Lung (tissue), 12 donors: ENCODE measurements around the gene LGALS12. TPM values are rescaled to one million over a fixed set of nuclear protein-coding genes. Genes with fewer than 3 reads are reported as not detected.

Source experiments
- ATAC-seq: fragments of 200-7000 bp; cut with Tn5 transposase; one replicate; pipeline ENCODE4 v1.9.1; 2020; ENCODE audit warnings: moderate number of reproducible peaks; ENCODE audit not compliant: insufficient read depth, low FRiP score
- DNase-seq, 3 donors: peaks; one replicate each; pipeline ENCODE4 v3.0.0-alpha.2; 2013 to 2017
- H3K27ac ChIP-seq, 2 donors: one replicate each; pipeline ENCODE4 v1.5.1; 2013; ENCODE audit warnings: mild to moderate bottlenecking in 2 of 2, moderate library complexity in 2 of 2, control low read depth in 1 of 2, inconsistent platforms in 1 of 2, low read depth in 1 of 2, low read length in 1 of 2
- H3K27me3 ChIP-seq, 3 donors: one replicate each; pipeline ENCODE4 v1.5.1; 2013; ENCODE audit warnings: low read length in 2 of 3; ENCODE audit not compliant: control insufficient read depth in 3 of 3, insufficient read depth in 3 of 3
- H3K36me3 ChIP-seq, 4 donors: one replicate each; pipeline ENCODE4 v1.5.1; 2013; ENCODE audit warnings: low read length in 4 of 4, mild to moderate bottlenecking in 1 of 4, moderate library complexity in 1 of 4; ENCODE audit not compliant: control insufficient read depth in 4 of 4, insufficient read depth in 4 of 4
- H3K4me1 ChIP-seq, 5 donors: one replicate each; pipeline ENCODE4 v1.5.1; 2013; ENCODE audit warnings: low read length in 5 of 5, mild to moderate bottlenecking in 2 of 5, moderate library complexity in 1 of 5; ENCODE audit not compliant: control insufficient read depth in 5 of 5, insufficient read depth in 5 of 5
- H3K4me3 ChIP-seq: one replicate; pipeline ENCODE4 v1.5.1; 2013; ENCODE audit warnings: mild to moderate bottlenecking, control low read depth, moderate library complexity
- H3K9ac ChIP-seq, 2 donors: one replicate each; pipeline ENCODE4 v1.5.1; 2013; ENCODE audit warnings: low read length in 2 of 2, control low read depth in 1 of 2; ENCODE audit not compliant: insufficient read depth in 1 of 2
- H3K9me3 ChIP-seq, 4 donors: one replicate each; pipeline ENCODE4 v1.5.1; 2013; ENCODE audit warnings: low read length in 3 of 4, mild to moderate bottlenecking in 1 of 4, moderate library complexity in 1 of 4; ENCODE audit not compliant: control insufficient read depth in 4 of 4, insufficient read depth in 3 of 4
- WGBS, 2 donors: extraction: QIAGEN DNeasy Blood & Tissue Kit; methylation state at CpG; one replicate each; pipeline ENCODE4 v1.1.7; 2013; 5-methylcytosine and 5-hydroxymethylcytosine counted together
- polyA plus RNA-seq, 2 donors: library from polyadenylated mRNA; stranded (reverse); fragments of 200-250 nt; gene quantifications; one replicate each; pipeline ENCODE4 v1.2.1, GENCODE V29; 2013
- total RNA-seq, 2 donors: library from RNA; depleted of rRNA in 1 of 2; stranded (reverse); fragments of >200 nt in 1 of 2; gene quantifications; one replicate each; pipeline ENCODE4 v1.2.1, GENCODE V29; 2014 to 2021
- TF ChIP-seq, protein P1 (sequence below): IDR thresholded peaks from 2 replicates; pipeline ENCODE4 v1.5.1; 2012; ENCODE audit warnings: mild to moderate bottlenecking; ENCODE audit errors: control extremely low read depth, extremely low read depth
- donor health status: control.
- donor health status: control.
- donor health status: Bipolar disorder and iron deficiency.
- donor health status: healthy.
- donor health status: DM: yes; HTN: yes; CAD: no.

Gene LGALS12
- total and polyA plus RNA-seq, 4 donors = 0.43 to 1.3 (median 0.87) TPM

- Histone ChIP-seq H3K36me3 (no peaks in the 10 kb centered on the region), H3K27ac (no peak overlapping the region), H3K27me3 (no peaks in the 10 kb centered on the region), H3K9me3 (peaks cover 0 to 4% (median 2%) of the 10 kb centered on the region in 4 donors), H3K4me3 (no peak overlapping the region), H3K4me1 (peaks cover 0 to 4% (median 0%) of the 10 kb centered on the region in 5 donors), H3K9ac (no peak overlapping the region)
- ATAC-seq = no peak
- TF ChIP-seq, protein P1, sequence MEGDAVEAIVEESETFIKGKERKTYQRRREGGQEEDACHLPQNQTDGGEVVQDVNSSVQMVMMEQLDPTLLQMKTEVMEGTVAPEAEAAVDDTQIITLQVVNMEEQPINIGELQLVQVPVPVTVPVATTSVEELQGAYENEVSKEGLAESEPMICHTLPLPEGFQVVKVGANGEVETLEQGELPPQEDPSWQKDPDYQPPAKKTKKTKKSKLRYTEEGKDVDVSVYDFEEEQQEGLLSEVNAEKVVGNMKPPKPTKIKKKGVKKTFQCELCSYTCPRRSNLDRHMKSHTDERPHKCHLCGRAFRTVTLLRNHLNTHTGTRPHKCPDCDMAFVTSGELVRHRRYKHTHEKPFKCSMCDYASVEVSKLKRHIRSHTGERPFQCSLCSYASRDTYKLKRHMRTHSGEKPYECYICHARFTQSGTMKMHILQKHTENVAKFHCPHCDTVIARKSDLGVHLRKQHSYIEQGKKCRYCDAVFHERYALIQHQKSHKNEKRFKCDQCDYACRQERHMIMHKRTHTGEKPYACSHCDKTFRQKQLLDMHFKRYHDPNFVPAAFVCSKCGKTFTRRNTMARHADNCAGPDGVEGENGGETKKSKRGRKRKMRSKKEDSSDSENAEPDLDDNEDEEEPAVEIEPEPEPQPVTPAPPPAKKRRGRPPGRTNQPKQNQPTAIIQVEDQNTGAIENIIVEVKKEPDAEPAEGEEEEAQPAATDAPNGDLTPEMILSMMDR = no peak
- WGBS, 2 donors = 95 to 98% methylated on average over 4 of the region's 4 CpGs
- no peak for DNase-seq
Observed at GRCh38 chr11:63499874-63500273, 6.0 kb upstream of the LGALS12 start.

DNA sequence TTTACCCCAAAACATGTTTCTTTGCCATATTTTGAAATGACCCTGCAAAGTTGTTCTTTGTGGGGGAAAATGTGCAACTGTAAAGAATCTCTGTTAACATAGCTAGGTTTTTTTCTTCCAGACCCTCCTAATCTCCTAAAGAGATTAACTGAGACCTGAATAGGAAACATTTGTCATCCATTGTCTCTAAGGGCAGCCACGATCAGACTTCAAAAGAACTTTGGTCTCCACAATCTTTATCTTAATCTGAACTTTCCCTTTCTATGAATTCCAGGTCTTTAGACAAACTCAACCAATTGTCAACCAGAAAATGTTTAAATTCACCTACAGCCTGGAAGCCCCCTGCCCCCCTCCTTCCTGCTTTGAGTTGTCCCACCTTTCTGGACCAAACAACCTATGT is 4.6 kb upstream of the LGALS12 start:
- Histone ChIP-seq H3K9ac (no peak overlapping the region), H3K9me3 (peaks cover 0 to 4% (median 2%) of the 10 kb centered on the region in 4 donors), H3K36me3 (no peaks in the 10 kb centered on the region), H3K4me1 (peaks cover 0 to 5% (median 0%) of the 10 kb centered on the region in 5 donors), H3K27ac (no peak overlapping the region), H3K4me3 (no peak overlapping the region), H3K27me3 (no peaks in the 10 kb centered on the region)
- 51 to 73% methylated on average over 1 of the region's 1 CpG for WGBS, 2 donors
- ATAC-seq (no peak), DNase-seq (no peak)
- TF ChIP-seq, protein P1 = no peak

- Histone ChIP-seq H3K4me3 (no peak overlapping the region), H3K9me3 (peaks cover 0 to 4% (median 2%) of the 10 kb centered on the region in 4 donors), H3K27me3 (no peaks in the 10 kb centered on the region), H3K4me1 (peaks cover 0 to 5% (median 0%) of the 10 kb centered on the region in 5 donors), H3K9ac (no peak overlapping the region), H3K27ac (no peak overlapping the region), H3K36me3 (no peaks in the 10 kb centered on the region)
- TF ChIP-seq, protein P1 = no peak
- ATAC-seq (no peak), DNase-seq (no peak)
- WGBS, 2 donors = 40 to 59% methylated on average over 2 of the region's 2 CpGs
Observed at GRCh38 chr11:63502252-63502820, 3.5 kb upstream of the LGALS12 start.

GRCh38 chr11:63503492-63503891 is 2.4 kb upstream of the LGALS12 start:
- peaks cover 0 to 4% (median 2%) of the 10 kb centered on the region in 4 donors for H3K9me3 ChIP-seq
- no peaks in the 10 kb centered on the region for H3K36me3 ChIP-seq
- no peaks in the 10 kb centered on the region for H3K27me3 ChIP-seq
- H3K9ac ChIP-seq = no peak overlapping the region
- ATAC-seq = no peak
- no peak overlapping the region for H3K4me3 ChIP-seq
- no peak for DNase-seq
- TF ChIP-seq, protein P1 = no peak
- peaks cover 0 to 5% (median 0%) of the 10 kb centered on the region in 5 donors for H3K4me1 ChIP-seq
- H3K27ac ChIP-seq = no peak overlapping the region
- WGBS, 2 donors = 37 to 58% methylated on average over 6 of the region's 6 CpGs
